Measurements from ENCODE around the gene CTIF. TPM values are rescaled to one million over a fixed set of nuclear protein-coding genes. Genes with fewer than 3 reads are reported as not detected.

The CTIF gene
- total RNA-seq, 1 donor from 2014 or later = 67.9 TPM

DNA sequence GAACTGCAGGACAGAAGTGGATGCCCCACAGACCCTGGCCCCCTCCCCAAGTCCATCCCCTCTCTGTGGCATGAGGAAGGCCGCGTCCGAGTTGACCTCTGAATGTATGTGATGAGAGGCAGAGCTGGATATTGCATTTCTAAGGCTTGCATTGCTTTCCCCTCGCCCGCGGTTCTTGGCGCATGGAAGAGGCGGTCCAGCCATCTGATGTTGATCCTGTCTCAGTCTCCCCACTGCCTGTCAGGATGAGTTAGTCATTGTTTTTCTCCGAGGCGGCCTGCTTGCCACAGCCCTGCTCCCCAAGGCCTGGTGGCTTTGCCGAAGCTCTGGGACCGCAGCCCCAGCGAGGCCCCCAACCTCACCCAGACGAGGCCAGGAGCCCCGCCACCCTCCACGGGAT is 323.3 kb downstream of the CTIF start:
- TF ChIP-seq, protein P1, sequence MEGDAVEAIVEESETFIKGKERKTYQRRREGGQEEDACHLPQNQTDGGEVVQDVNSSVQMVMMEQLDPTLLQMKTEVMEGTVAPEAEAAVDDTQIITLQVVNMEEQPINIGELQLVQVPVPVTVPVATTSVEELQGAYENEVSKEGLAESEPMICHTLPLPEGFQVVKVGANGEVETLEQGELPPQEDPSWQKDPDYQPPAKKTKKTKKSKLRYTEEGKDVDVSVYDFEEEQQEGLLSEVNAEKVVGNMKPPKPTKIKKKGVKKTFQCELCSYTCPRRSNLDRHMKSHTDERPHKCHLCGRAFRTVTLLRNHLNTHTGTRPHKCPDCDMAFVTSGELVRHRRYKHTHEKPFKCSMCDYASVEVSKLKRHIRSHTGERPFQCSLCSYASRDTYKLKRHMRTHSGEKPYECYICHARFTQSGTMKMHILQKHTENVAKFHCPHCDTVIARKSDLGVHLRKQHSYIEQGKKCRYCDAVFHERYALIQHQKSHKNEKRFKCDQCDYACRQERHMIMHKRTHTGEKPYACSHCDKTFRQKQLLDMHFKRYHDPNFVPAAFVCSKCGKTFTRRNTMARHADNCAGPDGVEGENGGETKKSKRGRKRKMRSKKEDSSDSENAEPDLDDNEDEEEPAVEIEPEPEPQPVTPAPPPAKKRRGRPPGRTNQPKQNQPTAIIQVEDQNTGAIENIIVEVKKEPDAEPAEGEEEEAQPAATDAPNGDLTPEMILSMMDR (IDR thresholded peaks at IDR 0.05; ENCODE audit: unreplicated experiment) = no peak
- H3K4me3 Mint-ChIP-seq = no peak overlapping the region
- DNase-seq (ENCODE audit: low spot score in 2 of 2, unreplicated experiment in 2 of 2) = no peak
- peaks cover 14% of the 10 kb centered on the region for H3K36me3 Mint-ChIP-seq
- H3K27me3 Mint-ChIP-seq (ENCODE audit: low read depth) = no peaks in the 10 kb centered on the region
- H3K9me3 Mint-ChIP-seq = peaks cover 4% of the 10 kb centered on the region
- peak overlapping the region; percentile 80 for H3K27ac Mint-ChIP-seq
- H3K4me1 Mint-ChIP-seq = peaks cover 42% of the 10 kb centered on the region

DNA sequence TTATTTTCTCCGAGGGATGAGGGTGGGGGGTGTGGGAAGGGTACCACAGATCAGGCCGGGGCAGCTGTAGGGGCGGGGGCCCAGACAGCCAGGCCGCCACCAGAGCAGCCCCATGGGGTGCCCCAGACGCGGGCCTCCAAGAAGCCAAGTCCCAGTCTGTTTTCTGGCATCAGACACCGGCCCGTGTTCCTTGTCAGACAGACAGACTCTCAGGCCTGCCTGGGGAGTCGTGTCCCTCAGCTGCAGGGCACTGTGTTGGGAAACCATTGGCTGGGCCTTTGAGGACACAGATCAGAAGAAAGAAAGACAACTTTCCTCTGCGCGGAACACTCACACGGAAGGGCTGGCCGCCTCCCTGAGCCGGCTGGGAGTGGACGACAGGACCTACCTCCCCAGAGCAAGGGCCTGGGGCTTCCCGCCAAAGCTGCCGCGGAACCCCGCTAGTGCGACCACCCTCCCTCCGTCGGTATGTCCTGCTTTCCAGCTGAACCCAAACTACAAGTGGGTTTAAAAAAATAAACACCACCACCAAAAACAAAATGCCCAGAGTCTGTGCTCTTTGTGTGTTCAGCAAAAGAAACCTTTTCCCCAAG is 323.9 kb downstream of the CTIF start:
- Mint-ChIP-seq H3K4me1 (peaks cover 42% of the 10 kb centered on the region), H3K9me3 (peaks cover 4% of the 10 kb centered on the region), H3K4me3 (no peak overlapping the region), H3K27ac (no peak overlapping the region), H3K27me3 (ENCODE audit: low read depth) (no peaks in the 10 kb centered on the region), H3K36me3 (peaks cover 9% of the 10 kb centered on the region)
- TF ChIP-seq, protein P1 (IDR thresholded peaks at IDR 0.05; ENCODE audit: unreplicated experiment) = no peak
- no peak for DNase-seq (ENCODE audit: low spot score in 2 of 2, unreplicated experiment in 2 of 2)

DNA sequence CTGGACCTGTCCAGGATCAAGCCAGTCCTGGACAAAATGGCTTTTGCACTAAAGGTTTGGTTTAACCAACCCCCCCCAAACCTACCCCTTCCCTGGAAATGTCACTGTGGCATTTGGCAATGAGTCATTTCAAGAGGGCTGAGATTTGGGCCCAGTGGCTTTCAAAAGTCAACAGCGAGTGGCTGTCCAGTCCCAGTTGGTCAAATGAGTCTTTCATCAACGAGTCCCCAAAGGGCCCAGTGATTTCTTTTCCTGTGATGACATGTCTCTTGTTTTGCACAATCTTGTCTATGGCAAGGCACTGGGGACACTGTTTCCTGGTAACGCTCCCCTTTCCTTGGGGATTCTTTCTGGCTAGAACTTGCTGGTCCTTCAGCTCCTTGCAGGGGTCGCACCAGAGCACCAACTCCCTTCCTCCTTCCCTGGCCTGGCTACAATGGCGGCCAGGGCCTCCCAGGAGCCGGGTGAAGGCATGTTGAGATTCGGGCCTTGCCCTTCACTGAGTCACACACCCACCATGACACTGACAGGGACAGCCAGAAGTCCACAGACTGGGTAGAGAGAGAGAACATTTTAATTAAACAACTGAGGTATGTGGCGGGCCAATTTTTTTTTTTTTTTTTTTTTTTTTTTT is 324.7 kb downstream of the CTIF start:
- H3K9me3 Mint-ChIP-seq = peaks cover 4% of the 10 kb centered on the region
- H3K27me3 Mint-ChIP-seq (ENCODE audit: low read depth) = no peaks in the 10 kb centered on the region
- no peak overlapping the region for H3K4me3 Mint-ChIP-seq
- H3K36me3 Mint-ChIP-seq = peaks cover 6% of the 10 kb centered on the region
- TF ChIP-seq, protein P1 (IDR thresholded peaks at IDR 0.05; ENCODE audit: unreplicated experiment) = no peak
- H3K4me1 Mint-ChIP-seq = peaks cover 40% of the 10 kb centered on the region
- no peak for DNase-seq (ENCODE audit: low spot score in 2 of 2, unreplicated experiment in 2 of 2)
- H3K27ac Mint-ChIP-seq = no peak overlapping the region

DNA sequence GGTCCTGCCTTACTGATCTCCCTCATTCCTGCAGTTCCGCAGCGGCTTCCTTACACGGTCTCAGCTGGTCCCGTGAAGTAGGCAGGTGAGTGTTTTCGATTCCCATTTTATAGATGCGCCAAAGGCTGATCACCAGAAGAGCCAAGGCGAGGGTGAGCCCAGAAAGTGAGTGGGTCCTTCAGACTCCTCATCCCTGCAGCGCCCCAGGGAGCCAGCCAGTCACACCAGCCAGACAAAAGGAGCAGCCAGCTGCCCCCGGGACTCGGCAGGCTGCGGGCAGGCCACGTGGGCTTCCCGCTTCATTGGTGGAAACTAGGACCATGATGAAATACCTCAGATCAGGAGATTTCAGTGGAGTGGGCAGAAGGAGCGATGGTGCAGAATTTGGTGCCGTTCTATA is 326.0 kb downstream of the CTIF start:
- no peak for DNase-seq (ENCODE audit: low spot score in 2 of 2, unreplicated experiment in 2 of 2)
- H3K36me3 Mint-ChIP-seq = peaks cover 6% of the 10 kb centered on the region
- H3K27me3 Mint-ChIP-seq (ENCODE audit: low read depth) = no peaks in the 10 kb centered on the region
- no peak overlapping the region for H3K4me3 Mint-ChIP-seq
- TF ChIP-seq, protein P1 (IDR thresholded peaks at IDR 0.05; ENCODE audit: unreplicated experiment) = no peak
- H3K27ac Mint-ChIP-seq = no peak overlapping the region
- peaks cover 33% of the 10 kb centered on the region for H3K4me1 Mint-ChIP-seq
- H3K9me3 Mint-ChIP-seq = peaks cover 4% of the 10 kb centered on the region

DNA sequence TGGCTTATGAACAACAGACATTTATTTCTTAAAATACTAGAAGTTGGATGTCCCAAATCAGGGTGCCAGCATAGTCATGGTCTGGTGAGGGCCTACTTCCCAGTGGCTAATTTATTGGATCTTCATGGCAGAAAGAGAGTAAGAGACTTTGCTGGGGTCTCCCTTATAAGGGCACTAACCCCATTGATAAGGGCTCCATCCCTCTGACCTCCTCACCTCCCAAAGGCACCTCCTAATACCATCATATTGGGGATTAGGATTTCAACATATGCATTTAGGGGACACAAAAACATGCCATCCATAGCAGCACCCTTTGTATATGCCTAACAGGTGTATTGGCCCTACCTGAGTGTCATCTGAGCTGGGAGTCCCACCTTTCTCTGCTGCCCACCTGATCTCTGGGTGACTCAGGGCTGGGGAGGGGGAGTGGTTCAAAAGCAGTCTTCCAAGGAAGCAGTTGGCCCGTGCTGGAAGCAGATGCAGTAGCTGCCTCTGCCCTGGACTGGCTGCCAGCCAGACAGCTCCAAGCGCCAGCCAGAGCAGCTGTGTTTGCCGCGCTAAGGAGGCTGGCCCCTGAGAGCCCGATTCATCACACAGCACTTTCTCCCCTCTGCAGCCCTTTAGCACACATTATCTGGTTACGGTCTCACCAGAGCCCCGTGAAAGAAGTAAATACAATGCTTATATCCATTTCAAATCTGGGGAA is 327.4 kb downstream of the CTIF start:
- DNase-seq (ENCODE audit: low spot score in 2 of 2, unreplicated experiment in 2 of 2) = no peak
- TF ChIP-seq, protein P1 (IDR thresholded peaks at IDR 0.05; ENCODE audit: unreplicated experiment) = no peak
- H3K27ac Mint-ChIP-seq = no peak overlapping the region
- peaks cover 6% of the 10 kb centered on the region for H3K36me3 Mint-ChIP-seq
- no peak overlapping the region for H3K4me3 Mint-ChIP-seq
- H3K4me1 Mint-ChIP-seq = peaks cover 19% of the 10 kb centered on the region
- no peaks in the 10 kb centered on the region for H3K27me3 Mint-ChIP-seq (ENCODE audit: low read depth)
- peaks cover 4% of the 10 kb centered on the region for H3K9me3 Mint-ChIP-seq

Measured in mesothelial cell of epicardium (in vitro differentiated cells).